ENCODE results near the gene TBC1D9B.

Gene TBC1D9B

DNA sequence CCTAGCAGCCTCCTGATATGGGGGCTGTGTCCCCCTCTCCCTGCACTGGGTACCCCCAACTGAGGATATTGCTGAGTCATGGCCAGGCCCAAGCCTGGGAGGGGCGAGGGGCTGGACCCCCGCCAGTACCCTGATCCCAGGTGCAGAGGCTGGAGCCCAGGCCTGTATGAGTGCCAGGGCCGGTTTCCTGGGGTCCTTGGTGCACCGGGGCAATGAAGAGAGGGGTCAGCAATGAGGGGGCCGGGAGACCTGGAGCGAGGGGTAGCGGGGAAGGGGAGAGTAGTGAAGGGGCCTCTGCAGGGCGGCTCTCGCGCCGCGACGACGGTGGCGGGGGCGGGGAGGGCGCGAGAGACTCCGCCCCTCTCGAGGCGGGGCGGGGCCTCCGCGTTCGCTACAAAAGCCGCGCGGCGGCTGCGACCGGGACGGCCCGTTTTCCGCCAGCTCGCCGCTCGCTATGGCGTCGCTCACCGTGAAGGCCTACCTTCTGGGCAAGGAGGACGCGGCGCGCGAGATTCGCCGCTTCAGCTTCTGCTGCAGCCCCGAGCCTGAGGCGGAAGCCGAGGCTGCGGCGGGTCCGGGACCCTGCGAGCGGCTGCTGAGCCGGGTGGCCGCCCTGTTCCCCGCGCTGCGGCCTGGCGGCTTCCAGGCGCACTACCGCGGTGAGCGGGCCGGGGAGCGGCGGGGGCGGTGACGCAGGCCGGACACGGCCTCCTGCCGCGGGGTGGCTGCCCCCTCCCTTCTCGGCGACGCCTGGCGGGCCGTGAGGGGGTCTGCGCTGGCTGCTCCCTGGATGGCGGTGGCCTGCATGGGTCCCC is 87.0 kb downstream of the TBC1D9B start, which contains the start of gene SQSTM1:
Gene SQSTM1 (plus strand): TSS at position 423 of the 815 bp plus-strand sequence. CDS start 32 bp downstream, at position 455.
- DNase-seq (ENCODE audit: low spot score): peak; percentile 90

DNA sequence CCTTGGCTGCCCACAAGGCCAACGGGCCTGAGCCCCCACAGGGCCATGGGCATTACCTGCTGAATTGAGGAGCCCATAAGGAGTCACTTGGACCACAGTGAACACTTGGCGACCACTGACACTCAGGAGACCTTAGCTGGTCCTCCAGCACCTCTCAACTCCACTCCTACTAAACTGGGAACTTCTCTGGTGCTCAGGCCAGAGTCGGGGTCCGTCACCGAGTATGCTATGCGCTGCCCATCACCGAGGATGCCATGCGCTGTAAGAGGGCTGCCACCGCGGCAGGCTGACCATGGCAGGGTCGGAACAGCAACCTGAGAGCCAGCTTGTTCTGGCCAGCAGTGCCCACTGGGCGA is 87.6 kb downstream of the TBC1D9B start:
- DNase-seq (ENCODE audit: low spot score): no peak

DNA sequence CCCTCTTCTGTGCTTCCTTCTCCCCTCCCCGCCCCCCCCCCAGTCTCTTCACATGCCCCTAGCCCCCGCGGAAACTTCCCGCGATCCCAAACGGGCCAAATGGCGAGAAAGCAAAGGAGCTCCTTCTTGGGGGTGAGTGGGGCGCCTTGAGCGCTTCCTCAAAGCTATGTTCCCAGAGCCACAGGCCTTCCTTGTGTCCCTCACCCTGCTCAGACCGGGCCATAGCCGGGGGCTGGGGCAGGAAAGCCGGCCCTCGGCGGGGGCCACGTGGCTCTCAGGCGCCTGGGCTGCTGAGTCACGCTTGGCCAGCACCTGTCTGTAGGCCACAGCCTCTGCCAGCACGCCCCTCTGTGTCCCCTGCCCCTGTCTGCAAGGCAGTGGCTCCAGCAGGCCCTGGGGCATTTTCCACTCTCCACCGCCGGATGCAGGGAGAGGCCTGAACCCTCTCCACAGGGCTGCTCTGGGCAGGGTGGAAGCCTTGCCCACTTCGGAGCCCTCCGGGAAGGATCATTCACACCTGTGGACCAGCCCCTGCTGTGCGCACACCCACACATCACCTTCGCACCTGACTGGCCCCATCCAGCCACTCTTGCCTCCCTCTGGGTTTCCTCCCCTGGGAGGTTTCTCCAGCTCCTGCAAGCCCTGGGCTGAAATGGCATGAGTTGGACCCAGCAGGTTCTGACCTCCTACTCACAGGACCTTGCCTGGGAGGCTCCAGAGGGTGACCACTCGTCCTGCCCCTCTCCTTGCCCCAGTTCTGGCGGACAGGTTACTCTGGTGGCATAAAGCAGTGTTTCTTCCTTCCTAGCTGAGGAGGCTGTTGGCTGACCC is 88.2 kb downstream of the TBC1D9B start:
- no peak for DNase-seq (ENCODE audit: low spot score)

DNA sequence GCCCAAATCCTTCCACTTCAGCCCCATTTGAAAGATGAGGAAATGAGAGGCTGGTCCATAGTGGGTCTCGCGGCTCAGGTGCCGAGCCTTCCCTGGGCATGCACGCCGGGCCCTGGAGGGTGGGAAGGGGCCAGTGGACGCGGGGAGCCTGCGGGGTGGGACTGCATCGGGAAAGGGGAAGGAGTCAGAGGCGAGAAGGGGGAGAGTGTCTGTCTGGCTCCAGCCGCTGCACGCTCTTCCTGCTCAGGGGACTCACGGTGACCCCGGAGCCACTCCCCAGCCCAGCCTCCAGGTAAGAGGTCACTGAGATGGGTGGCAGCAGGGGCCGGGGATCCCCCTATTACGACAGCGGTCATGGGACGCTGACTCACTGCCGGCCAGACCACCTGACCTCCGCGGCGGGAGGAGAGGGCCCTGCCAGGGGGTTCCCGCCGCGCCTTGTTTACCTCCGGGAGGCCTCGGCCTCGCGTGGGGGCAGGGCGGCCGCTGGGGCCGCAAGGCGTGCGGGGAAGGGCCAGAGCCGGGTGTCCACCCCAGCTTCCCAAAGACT is 88.9 kb downstream of the TBC1D9B start:
- DNase-seq (ENCODE audit: low spot score): peak; percentile 95

DNA sequence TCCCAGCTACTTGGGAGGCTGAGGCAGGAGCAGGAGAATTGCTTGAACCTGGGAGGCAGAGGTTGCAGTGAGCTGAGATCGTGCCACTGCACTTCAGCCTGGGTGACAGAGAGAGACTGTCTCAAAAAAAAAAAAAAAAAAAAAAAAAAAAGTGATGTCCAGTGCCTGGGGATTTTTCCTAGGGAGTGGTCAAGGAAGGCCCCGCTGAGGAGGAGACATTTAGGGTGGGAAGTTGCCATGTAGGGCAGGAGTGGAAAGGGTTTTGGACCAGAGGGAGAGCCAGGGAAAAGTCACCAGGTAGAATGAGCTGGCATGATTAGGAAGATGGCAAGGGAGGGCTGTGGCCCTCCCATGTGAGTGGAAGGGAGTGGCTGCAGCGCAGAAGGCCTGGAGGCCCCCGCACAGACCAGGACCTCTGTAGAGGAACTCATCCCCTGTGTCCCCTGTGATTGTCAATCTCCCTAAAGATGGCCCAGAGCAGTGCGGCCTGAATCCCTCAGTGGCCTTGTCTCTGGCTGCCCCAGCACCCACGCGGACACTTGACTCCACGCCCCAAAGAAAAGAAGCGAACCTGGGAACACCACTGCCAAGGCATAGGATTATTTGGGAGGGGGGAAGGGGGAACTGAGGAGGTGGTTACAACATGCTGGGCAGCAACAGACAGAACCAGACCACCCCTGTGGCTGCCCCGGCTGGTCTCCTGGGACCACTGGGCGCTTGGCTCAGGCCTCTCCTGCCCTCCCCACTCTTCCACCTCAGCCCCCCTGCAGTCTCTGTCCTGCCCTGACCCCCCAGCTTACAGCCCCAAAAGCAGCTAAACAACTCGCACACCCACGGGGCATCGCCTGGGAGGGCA is 89.6 kb downstream of the TBC1D9B start:
- no peak for DNase-seq (ENCODE audit: low spot score)

DNA sequence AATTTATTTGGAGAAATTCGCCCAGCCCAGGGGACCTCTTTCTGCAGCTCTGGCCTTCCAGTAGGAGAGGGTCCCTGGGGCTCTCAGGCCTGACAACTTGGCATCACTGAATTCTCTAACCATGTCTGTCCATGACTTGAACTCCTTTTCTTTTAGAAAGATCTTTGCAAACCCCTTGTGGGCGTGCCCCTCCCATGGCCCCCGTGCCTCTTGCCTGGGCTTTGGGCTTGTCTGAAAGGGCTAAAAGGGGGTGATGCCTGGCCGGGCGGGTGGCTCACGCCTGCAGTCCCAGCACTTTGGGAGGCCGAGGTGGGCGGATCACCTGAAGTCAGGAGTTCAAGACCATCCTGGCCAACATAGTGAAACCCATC is 90.2 kb downstream of the TBC1D9B start:
- DNase-seq (ENCODE audit: low spot score): no peak

DNA sequence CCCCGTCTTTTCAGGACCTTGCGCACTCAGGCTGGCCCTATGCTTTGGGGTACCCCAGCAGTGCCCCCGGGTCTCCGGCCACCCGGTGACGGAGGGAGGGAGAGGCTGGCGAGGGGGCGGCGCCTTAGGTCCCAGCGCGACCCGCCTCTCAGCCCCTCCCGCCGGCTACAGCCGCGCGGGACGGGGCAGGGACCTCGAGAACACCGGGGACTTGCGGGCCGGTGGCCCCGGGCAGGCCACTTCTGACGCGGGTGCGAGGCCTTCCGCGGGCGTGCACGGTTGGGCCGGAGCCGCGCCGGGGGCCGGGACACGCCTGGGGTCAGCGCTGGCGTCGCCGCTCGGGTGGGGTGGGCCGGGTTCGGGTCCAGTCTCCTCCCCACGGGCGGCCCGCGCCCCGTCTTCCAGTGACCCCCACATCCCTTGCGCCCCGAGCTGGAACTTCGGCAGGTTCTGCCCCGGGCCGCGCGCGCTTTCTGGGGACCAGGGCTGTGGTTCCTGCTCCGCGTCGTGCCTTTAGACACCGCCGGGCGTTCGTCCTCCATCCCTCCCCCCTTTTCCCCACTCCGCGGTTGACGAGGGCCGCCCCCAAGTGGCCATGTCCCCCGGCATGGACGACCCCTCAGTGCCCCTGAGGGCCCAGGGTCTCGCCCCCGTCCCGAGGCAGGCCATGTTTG is 90.8 kb downstream of the TBC1D9B start:
- DNase-seq (ENCODE audit: low spot score): no peak

DNA sequence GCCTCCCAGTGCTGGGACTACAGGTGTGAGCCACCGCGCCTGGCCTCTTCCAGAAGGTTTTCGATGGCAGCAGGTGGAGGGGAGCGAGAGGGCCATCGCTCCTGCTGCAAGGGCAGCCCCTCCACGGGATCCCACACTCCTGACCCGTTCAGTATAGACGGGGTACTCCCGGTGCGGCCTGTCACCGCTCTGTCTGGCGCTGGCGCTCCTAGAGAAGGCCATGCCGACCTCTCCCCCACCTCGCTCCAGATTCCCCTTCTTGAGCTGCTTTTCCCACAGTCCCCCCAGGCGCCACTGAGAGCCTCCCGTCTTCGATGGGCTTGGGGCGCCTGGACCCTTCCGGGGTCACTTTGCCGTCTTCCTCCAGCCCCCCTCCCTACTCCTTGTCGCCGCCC is 91.3 kb downstream of the TBC1D9B start:
- no peak for DNase-seq (ENCODE audit: low spot score)

DNA sequence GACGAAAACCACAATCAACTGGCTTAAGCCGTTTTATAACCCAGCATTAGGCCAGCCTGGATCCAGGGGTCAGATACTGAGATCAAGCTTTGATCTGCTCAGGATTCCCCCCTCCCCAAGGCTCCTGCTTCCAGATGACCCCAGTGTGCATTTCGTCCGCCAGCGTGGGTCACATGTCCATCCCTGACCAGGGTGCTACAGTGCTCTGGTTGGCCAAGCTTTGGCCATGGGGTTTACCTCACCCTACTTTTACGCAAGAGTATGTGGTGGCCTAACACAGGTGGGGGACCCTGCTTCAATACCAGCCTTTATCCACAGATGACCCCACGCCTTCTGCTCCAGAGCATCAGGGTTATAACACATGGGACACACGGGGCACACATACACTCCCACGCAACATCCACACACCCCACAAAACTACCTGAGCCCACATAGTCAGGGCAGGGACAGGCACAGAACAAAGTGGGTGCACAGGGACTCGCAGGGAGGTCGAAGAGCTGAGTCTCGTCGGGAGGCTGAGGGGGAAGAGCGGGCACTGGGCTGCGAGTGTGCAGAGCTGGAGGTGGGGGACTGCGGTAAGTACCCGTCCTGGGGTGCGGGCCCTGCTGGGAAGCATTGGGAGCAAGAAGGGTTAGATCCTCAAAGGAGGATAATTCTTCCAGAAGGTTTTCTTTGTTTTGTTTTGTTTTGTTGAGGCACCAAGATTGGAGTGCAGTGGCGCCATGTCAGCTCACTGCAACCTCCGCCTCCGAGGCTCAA is 92.0 kb downstream of the TBC1D9B start:
- DNase-seq (ENCODE audit: low spot score): no peak

DNA sequence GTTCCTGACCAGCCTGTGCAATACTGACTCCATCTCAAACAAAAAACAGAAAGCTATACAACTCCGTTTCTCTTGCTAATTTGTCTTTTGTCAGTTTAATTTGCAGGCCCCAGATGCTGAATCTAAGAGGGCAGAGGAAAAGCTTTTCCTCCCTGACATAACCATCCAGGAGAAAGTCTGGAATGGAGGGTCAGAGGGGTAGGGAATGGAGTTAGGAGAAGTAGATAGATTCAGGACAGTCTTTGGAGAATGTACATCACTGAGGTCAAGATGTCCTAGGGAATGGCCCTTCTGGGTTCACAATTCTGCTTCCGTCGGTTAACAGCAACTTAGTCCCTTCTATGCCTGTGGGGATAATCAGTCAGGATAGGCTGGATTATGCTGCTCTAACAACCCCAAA is 93.6 kb downstream of the TBC1D9B start:
- no peak for DNase-seq (ENCODE audit: low spot score)

DNA sequence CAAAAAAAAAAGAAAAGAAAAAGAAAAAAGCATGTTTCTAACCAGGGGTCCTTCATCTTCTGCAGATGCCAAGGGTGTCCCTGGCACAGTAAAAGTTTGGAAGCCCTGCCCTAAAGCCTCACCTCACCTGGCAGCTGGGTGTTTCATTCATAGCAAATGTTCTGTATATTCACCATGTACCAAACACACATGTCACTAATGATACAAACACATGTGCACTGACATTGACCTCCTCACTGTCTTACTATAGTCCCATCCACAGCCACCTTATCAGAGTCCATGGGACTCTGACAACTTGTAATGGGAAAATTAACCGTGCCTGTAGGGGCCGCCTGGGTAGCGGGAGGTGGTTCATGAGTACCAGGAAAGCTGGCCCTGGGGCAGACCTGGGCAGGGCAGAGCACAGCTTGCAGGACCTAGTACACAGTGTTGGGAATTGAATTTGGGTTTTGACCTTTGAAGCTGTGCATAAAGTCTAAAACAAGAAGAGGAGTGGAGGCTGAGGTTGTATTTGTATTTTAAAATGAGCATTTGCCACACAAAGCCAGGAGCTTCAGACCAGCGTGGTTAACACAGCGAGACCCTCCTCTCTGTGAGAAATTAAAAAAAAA is 94.6 kb downstream of the TBC1D9B start:
- DNase-seq (ENCODE audit: low spot score): no peak

DNA sequence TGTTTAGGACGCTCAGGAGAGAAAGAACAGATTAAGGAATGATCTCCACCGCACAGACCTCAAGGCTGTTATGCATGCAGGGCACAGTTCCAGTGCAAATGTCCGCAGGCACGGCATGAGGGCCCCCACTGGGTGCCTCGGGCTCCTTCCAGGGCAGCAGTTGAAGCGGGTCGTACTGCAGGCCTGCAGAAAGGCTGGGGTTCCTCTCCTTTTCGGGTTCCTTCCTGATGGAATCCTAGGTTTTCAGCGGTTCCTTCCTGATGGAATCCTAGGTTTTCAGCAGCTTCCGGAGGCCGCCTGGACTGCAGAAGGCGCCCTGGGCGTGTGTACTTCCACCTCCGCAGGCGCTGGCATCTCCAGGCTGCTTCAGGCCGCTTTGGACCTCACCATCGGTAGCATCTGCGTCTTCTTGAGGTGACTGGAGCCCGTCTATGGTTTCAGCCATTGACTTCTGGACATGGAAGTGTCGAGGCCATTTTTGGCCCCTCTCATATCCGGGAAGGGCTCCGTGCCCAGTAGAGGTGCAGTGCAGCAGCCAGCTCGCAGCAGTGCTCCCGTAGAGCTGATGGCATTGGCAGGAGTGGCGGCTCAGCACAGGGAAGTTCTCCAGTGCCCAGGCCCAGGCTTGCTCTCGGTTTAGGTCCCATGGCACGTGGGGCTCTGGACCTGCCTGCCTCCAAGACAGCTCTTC is 95.4 kb downstream of the TBC1D9B start:
- no peak for DNase-seq (ENCODE audit: low spot score)

Data from hepatic stellate cell (primary cell).